Medulla oblongata (tissue), 1 donor: ENCODE measurements around the gene COL6A1.
"Not testable (repeated sequence)": the region's sequence is repeated elsewhere in the genome, so short reads cannot be mapped to it uniquely, and the experiment has no call there.

Experiments used
- DNase-seq: peaks from one replicate; pipeline ENCODE4 v3.0.0-alpha.2; 2015; ENCODE audit errors: extremely low spot score

Gene COL6A1

DNA sequence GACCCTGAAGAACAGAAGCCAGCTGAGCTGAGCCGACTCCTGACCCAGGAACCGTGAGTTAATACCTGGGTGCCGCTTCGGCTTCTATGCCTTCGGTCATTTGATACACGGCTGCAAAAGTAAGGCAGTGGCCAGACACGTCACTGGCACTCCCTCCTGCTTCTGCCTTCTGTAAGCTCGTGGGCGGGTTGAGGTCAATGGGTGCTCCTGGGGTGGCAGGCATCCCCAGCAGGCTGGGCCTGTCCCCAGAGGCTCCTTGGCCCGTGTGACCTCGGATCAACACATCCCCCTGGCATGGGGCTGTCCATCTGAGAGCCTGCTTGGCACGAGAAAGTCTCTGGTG lies 35.7 kb upstream of the COL6A1 start:
- DNase-seq, result no peak

DNA sequence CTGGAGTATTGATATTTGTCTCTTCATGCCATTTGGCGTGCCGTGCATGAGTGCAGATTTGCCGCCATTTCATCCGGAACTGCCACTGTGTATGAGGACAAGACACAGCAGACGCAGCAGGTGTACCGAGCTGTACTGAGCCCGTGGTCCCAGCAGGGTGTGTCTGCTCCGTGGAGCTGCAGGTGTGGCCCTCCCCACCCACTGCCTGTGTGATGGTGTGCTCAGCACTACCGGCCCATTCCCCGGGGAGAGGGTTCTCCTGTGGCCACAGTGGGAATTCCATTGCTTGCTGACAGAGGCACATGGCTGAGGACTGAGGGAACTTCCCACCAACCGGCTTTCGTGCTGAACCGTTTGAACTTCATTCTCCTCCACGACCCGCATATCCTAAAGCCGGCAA lies 34.3 kb upstream of the COL6A1 start:
- no peak for DNase-seq

DNA sequence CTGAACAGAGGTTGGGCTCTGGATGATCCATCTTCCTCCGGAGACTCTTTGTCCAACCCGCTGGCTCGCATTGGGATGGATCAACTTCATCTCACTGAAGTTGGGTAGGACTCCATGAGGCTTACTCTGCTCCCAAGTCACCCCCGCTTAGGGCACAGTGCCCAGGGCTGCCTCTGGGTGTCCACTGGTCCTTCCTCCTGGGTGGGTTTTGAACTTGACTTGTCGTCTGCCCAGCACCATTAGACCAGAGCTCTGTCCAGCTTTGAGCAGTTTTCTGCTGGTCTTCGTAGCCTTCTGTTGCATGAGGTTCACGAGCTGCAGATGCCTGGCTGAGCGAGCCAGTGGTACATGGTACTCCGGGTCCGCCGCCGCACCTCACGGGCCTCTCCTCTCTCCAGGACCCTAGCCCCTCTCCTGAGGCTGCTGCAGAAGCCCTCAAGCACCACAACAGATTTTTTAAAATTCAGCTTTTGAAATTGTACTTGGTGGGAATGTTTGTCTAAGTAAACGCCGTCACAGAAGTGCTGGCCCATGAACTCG lies 33.8 kb upstream of the COL6A1 start:
- no peak for DNase-seq

DNA sequence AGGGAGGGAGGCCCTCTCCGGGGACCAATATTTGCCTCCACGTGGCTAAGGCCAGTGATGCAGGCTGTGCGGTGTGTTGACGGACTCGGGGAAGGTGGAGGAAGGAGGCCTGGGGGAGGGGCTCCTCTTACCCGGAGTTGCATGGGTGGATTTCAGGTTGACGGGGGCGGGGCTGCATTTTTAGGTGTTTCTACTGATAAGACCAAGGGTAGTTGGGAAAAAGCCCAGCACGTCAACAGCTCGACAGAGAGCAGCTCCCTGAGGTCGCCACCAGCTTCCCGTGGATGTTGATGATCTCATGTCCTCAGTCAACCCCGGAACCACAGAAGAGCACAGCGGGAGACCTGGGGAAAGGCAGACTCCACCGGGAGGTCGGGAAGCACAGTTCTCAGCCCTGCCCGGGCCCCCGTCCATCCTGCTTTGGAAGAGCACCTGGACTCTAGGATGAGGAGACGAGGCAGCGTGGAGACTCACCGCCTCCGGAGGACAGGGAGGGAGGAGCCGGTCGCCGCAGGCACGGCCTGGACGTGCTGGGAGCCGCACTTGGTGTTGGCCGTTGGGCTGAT lies 32.9 kb upstream of the COL6A1 start:
- DNase-seq, result no peak

DNA sequence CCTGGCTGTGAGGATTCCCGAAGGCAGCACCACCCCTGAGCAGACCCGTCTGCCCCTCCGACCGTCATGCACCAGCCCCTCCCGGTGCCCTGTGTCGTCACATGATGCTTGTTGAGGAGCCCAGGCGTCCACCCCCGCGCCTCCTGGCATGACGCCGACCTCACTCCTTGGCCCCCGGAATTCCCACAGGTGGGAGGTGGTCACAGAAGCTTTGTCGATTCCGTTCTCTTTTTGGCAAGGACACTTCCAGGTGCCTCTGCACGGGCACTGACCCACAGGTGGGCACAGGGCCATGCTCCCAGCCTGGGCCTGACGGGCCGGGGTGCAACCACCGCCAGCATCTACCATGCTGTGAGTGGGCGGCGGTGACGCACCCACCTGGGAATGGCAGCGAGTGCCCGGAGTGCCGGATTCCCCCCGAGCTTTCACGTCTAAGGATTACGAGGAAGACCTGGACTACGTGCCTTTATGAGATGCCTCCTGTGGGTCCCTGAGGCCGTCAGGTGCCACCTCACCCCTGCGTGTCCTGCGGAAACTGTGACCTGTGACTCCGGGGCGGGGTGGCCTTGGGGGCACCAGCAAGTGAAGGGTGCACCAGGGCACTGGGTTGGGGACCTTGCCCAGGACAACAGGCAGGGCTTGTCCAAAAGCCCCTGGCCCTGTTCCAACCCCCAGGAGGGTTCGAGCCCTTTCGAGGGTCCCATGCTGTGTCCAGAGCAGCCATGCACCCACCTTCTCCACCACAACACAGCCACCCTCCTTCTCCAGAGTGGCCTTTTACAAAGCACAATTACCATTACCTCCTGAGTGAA lies 31.4 kb upstream of the COL6A1 start:
- DNase-seq, result no peak

DNA sequence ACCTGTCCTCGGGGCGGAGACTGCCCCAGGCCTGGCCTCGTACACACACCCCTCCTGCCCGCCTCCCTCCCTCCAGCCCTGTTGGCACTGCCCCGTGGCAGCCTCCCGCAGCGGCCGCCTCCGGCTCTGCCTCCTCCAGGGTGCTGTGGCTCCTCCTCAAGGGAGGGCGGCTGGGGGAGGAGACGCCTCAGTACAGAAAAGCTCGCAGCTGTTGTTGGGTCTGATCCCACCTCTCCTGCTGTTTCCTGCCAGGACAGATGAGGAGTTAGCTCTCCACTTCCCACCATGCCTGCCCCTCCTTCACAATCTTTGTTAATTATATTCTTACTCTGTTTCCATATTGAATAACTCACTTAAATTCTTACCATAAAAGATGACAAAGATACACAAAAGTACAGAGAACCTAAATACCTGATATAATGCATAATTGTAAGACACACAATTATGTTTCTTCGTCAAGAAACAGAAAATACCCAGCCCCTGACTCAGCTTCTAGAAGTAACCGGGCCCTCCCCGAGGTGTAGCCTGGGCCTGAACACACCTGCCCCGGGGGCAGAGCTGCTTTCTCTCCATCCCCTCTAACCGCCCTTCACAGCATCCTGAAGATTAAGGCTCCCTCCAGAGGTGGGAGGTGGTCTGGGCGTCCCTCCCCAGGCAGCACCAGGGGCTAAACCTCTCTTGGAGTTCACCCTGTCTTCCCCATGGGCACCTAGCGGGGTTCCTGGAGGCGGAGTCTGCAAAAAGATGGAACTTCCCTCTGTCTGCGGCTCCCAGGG lies 30.6 kb upstream of the COL6A1 start:
- no peak for DNase-seq

DNA sequence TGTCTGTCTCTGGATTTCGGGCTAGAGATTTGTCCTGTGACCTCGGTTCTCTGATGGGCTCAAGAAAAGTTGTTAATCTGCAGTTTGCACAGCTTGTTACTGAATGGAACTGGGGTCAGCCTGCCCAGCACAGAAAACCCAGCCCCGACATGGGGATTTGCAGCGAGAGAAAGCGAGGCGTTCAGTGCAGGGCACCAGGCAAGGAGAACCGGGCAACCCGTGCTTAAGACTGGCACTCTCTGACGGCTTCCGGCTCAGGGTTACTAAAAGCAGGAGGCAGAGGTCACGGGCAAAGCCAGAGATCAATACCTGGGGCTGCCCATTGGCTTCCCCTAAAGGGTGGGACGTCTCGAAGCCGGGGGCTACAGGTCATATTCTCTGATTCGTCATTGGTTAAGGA lies 29.9 kb upstream of the COL6A1 start:
- DNase-seq, result no peak

DNA sequence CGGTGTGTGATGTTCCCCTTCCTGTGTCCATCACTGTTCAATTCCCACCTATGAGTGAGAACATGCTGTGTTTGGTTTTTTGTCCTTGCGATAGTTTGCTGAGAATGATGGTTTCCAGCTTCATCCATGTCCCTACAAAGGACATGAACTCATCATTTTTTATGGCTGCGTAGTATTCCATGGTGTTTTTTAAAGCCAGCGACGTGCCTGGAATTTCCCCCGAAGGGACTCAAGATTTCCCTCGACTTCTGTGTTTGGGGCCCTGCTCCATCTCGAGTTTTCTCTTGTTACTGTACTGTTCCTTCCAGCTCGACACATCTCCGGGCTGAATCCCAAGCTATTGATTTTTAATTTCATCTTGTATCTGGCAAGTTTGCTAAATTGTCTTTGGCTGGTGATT lies 29.0 kb upstream of the COL6A1 start:
- not testable (repeated sequence) for DNase-seq

DNA sequence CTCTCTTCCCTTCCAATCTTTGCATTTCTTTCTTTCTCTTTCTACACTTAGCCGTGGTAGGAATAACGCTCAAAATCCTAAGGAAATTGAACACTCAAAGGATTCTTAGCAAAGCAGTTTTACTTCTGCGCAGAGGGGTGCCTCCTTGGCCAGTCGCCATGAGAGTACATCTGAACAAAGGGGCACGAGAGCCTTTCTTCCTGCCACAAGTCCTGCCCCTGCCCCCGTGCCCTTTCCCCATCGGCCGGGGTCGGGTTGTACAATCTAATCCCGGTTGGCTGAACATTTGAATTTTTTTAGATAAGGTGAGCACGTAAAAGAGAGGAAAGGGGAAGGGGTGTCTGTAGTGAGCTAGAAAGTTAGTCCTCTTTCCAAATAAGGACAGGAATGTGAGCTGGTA lies 28.6 kb upstream of the COL6A1 start:
- DNase-seq, result no peak

DNA sequence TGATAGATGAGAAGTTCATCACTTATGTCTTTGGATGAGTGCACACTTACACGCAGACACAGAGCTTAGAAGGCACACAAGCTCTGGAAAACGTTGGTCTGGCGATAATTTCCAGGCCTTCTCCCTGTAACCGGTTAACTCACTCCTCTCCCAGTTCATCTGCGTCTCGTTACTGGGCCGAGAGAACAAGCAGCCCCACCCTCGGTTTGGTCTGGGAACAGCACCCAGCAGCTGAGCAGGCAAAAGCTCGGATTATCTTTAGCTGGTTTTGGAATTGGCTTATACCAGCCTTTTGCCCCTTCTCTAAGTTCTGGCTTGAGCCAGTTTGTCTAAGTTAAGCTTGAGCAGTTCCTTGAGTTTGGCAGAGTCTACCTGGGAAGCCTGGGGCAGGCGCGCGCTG lies 27.3 kb upstream of the COL6A1 start:
- no peak for DNase-seq

DNA sequence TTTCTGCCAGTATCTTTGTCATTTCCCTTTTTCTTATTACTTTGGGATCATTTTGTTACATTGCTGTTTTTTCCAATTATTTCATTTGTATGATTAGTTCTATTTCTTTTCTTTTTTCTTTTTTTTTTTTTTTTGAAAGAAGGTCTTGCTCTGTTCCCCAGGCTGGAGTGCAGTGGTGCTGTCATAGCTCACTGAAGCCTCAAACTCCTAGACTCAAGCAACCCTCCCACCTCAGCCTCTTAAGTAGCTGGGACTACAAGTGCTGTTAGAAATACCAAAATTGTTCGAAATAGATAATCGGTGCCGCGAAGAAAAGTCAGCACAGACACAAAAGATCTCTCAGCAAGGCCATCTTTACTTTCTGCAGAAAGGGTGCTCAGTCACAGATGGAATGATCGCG lies 26.6 kb upstream of the COL6A1 start:
- DNase-seq, result no peak

DNA sequence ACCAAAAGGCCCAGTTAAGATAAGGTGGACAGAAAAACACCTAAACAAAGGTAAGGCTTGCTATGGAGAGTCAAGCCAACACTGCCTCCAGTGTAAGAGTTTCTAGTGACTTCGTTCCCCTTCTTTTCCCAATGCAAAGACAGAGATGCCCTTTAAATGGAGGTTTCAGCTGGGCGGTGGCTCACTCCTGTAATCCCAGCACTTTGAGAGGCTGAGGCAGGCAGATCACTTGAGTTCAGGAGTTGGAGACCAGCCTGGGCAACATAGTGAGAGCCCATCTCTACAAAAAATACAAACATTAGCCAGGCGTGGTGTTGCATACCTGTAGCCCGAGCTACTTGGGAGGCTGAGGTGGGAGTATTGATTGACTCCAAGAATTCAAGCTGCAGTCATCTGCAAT lies 24.0 kb upstream of the COL6A1 start:
- no peak for DNase-seq

DNA sequence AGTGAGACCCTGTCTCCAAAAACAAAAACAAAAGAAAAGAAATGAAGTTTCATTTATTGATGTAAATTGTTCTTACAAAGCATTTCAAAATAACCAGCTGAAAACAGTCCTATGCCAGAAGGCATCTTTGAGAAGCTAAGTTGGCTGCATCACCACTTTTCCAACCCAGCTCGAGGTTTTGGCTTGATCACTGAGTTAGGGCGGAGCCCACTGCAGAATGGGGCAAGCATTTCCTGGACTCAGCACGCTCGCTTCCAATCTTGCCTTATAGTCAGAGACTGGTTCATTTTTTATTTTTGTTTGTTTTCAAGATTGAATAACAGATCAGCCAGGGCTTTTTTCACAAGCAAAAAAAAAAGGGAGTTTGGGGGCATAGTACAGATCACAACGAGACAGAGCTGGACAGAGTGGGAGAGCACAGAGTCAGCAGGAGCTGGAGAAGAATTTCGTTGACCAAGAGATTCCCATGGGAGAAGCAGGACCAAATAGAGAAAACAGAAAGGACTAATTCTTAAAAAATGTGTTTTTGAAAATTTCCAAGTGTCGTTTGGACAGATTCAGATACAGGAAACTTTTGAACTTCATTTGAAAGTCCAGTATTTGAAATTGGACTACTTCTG lies 23.5 kb upstream of the COL6A1 start:
- no peak for DNase-seq

DNA sequence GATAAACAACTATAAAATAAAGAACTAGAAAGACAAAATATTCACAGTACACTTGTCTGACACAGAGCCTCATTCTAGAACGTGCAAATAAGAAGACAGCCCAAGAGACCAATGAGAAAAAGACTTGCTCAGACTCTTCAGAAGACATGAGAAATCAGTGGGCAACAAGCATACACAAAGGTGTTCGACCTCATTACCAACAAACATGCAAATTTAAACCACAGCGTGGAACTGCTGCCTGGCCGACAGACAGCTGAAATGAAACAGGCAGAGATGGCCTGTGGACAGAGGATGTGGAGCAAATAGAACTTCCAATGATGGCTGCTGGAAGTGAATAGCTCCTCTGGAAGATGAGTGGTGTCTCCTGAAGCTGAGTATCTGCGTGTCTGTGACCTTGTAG lies 22.4 kb upstream of the COL6A1 start:
- DNase-seq, result no peak

DNA sequence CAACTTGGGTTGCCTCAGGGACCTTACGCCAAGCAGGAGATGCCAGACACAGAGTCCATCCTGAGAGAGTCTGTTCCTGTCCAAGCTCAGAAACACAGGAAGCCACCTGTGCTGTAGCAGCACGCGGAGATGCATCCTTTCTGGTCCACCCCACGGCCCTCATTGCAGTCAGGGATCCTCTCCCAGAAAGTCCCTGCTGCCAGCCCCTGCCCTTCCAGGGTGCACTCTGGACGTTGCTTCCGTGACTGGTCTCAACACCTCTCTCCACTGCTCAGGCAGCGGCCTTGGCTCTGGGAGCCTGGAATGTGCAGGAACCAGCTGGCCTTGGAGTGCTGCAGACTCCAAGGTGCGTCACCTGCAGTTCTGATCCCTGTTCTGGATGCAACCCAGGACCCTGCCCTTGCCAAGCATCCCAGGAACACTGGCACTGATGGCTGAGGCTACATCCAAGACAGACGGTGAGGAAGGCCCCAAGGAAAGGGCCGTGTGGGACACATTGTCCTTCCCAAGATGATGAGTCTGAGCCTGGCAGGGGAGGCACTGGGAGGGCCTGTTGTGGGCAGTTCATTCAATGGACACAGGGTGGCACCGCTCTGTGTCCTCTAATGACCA lies 21.7 kb upstream of the COL6A1 start:
- no peak for DNase-seq

DNA sequence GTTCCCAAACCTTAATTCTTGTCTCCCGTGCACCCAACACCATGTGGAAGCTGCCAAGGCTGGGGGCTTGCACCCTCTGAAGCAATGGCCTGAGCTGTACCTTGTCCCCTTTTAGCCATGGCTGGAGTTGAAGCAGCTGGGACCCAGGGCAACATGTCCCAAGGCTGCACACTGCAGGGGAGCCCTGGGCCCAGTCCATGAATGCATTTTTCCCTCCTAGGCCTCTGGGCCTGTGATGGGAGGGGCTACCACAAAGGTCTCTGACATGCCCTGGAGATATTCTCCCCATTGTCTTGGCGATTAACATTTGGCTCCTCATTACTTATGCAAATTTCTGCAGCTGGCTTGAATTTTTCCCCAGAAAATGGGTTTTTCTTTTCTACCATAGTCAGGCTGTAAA lies 20.2 kb upstream of the COL6A1 start:
- DNase-seq, result not testable (repeated sequence)

DNA sequence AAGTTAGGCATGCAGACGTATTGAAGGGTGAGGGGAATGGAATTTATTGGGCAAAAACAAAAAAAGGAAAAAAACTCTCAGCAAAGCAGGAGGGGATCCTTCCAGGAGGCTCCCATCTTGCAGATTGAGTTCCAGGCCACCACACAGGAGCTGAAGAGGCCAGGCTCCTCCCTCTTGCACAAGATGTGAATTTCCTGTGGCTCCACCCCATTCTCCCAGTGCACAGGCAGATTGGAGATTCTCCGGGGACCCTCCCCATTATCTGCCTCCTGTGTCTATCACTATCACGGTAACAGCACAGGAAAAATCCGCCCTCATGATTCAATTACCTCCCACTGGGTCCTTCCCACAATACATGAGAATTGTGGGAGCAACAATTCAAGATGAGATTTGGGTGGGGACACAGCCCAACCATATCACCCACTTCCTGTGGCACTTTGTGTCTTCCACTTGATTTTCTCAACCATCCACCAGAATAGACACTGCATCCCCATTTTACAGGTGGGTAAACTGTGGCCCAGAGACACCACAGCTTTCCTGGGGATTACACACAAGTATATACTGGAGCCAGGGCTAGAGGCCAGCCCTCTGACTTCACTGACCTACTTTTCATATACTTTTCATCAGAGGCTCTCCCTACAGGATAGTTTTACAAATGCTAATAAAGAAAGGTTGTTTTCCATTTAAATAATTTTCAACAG lies 18.9 kb upstream of the COL6A1 start:
- DNase-seq, result no peak

DNA sequence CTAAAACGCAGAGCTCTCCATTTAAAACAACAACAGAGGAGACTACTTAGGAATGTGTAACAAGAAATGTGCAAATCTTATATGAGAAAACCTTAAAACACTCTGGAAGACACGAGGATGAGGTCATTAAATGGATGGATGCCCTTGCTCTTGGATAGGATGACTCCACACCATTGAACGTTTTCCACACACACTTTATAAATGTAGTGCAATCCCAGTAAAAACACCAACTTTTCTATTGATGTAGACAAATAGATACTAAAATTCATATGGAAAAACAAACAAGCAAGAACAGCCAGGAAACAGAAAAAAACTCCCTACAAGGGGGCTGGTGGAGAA lies 18.4 kb upstream of the COL6A1 start:
- DNase-seq, result no peak

DNA sequence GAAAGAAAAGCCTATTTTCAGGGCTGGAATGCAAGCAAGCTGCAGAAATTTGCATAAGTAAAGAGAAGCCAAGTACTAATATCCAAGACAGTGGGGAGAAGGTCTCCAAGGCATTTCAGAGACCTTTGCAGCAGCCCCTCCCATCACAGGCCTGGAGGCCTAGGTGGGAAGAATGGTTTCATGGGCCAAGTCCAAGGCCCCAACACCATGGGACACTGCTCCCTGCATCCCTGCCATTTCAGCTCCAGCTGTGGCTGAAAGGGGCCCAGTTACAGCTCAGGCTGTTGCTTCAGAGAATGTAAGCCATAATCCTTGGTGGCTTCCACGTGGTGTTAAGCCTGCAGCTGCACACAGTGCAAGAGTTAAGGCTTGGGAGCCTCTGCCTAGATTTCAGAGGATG lies 16.9 kb upstream of the COL6A1 start:
- no peak for DNase-seq

DNA sequence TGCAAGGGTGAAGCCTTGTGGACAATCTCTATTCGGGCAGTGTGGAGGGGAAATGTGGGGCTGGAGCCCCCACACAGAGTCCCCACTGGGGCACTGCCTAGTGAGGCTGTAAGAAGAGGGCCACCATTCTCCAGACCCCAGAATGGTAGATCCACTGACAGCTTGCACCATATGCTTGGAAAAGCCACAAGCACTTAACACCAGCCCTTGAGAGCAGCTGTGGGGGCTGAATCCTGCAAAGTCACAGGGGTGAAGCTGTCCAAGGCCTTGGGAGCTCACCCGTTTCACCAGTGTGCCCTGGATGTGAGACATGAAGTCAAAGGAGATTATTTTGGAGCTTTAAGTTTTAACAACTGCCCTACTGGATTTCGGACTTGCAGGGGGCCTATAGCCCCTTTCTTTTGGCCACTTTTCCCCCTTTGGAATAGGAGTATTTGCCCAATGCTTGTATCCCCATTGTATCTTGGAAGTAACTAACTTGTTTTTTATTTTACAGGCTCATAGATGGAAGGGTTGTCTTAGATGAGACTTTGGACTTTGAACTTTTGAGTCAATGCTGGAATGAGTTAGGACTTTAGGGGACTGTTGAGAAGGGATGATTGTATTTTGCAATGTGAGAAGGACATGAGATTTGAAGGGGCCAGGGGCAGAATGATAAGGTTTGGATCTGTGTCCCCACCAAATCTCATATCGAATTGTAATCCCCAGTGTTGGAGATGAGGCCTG lies 16.3 kb upstream of the COL6A1 start:
- DNase-seq, result no peak
